GM19240 (cell line): ENCODE results near the gene BRD2.

Experiments
- DNase-seq: peaks from one replicate; pipeline ENCODE4 v3.0.0; 2011; ENCODE audit warnings: low spot score; ENCODE audit not compliant: insufficient read length

Gene BRD2

DNA sequence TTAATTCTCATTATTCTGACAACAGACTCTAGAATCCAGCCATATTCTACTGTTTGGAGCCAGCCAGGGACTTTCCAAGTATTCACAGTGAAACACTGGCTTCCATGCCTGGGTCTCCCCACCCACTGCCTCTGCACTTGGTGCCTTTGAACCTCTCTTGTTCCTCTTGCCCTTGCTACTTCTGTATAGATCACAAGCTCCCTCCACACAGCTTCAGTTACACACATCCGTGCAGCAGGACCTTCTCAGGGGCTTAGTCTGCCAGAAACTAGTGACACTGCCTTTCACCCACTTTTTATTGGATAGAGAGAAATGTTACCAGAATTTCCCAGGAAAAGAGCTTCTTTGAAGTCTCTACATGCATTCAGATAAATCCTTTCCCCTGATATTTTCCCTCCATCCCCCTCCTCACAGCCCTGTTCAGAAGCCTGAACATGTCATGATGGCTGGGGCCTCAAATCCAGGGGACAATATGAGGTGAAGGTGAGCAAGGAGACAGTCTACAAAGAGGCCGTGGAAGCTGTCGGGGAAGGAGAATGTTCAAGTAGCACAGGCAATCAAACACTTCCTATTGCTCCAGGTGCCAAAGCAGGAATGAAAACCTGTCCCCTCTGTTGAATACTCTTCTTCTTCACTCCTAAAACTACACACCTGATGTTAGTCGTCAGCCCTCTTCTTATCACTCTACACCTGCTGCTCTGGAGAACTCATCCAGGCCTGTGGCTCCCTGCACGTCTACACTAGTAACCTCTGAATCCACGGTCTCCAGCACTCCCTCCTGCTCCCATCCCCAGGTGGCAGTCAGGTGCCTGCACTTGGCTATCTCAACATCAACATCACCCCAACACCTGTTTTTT is 61.2 kb downstream of the BRD2 start:
- no peak for DNase-seq

DNA sequence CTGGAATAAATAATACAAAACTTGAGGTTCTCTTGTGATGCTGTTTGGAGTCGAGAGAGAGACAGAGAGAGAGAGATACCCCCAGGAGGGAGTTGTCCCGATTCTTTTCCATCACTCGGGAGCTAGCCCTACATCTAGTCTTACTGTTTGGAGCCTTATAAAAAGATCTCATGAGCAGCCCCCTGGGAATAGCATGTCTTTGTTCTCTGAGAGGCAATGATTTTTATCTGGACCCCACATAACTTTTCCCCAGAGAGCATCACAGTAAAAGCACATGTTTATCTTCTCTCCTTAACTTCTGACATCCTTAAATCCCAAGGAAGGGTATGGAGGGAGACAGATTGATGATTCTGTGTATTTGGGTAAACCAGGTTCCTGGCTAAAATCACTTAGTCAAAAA is 61.9 kb downstream of the BRD2 start:
- no peak for DNase-seq
